ENCODE results near the gene SLC12A7.

The SLC12A7 gene

GRCh38 chr5:1094670-1095190 is 17.1 kb downstream of the SLC12A7 start:
- DNase-seq (ENCODE audit: low read depth, low spot score): no peak
- Histone ChIP-seq H3K4me1 (ENCODE audit: control insufficient read depth, insufficient read depth, low read length) (peaks cover 20% of the 10 kb centered on the region), H3K27me3 (ENCODE audit: control insufficient read depth, insufficient read depth, low read length) (no peaks in the 10 kb centered on the region), H3K36me3 (ENCODE audit: control insufficient read depth, insufficient read depth, low read length) (peaks cover 16% of the 10 kb centered on the region), H3K27ac (ENCODE audit: low read length) (no peak overlapping the region), H3K4me3 (ENCODE audit: low read length) (no peak overlapping the region), H3K9me3 (ENCODE audit: control insufficient read depth, insufficient read depth, low read length) (no peaks in the 10 kb centered on the region)
- WGBS (ENCODE audit: insufficient coverage, insufficient read length): no CpG with 5 or more reads among the region's 21 CpGs

- no CpG with 5 or more reads among the region's 26 CpGs for WGBS (ENCODE audit: insufficient coverage, insufficient read length)
- H3K27ac ChIP-seq (ENCODE audit: low read length): no peak overlapping the region
Measured at GRCh38 chr5:1093361-1093760, 18.5 kb downstream of the SLC12A7 start.

GRCh38 chr5:1092122-1092521 is 19.7 kb downstream of the SLC12A7 start:
- no peak for DNase-seq (ENCODE audit: low read depth, low spot score)
- Histone ChIP-seq H3K9me3 (ENCODE audit: control insufficient read depth, insufficient read depth, low read length) (no peaks in the 10 kb centered on the region), H3K4me1 (ENCODE audit: control insufficient read depth, insufficient read depth, low read length) (peaks cover 8% of the 10 kb centered on the region), H3K27ac (ENCODE audit: low read length) (no peak overlapping the region), H3K27me3 (ENCODE audit: control insufficient read depth, insufficient read depth, low read length) (no peaks in the 10 kb centered on the region), H3K4me3 (ENCODE audit: low read length) (no peak overlapping the region), H3K36me3 (ENCODE audit: control insufficient read depth, insufficient read depth, low read length) (peaks cover 23% of the 10 kb centered on the region)
- WGBS (ENCODE audit: insufficient coverage, insufficient read length): no CpG with 5 or more reads among the region's 14 CpGs

More at GRCh38 chr5:1093361-1093760, 18.5 kb downstream of the SLC12A7 start:
- Histone ChIP-seq H3K27me3 (ENCODE audit: control insufficient read depth, insufficient read depth, low read length) (no peaks in the 10 kb centered on the region), H3K36me3 (ENCODE audit: control insufficient read depth, insufficient read depth, low read length) (peaks cover 18% of the 10 kb centered on the region), H3K9me3 (ENCODE audit: control insufficient read depth, insufficient read depth, low read length) (no peaks in the 10 kb centered on the region), H3K4me1 (ENCODE audit: control insufficient read depth, insufficient read depth, low read length) (peaks cover 11% of the 10 kb centered on the region), H3K4me3 (ENCODE audit: low read length) (no peak overlapping the region)
- no peak for DNase-seq (ENCODE audit: low read depth, low spot score)

- H3K9me3 ChIP-seq (ENCODE audit: control insufficient read depth, insufficient read depth, low read length): no peaks in the 10 kb centered on the region
- peaks cover 27% of the 10 kb centered on the region for H3K36me3 ChIP-seq (ENCODE audit: control insufficient read depth, insufficient read depth, low read length)
- no peak overlapping the region for H3K4me3 ChIP-seq (ENCODE audit: low read length)
- WGBS (ENCODE audit: insufficient coverage, insufficient read length): no CpG with 5 or more reads among the region's 23 CpGs
- no peaks in the 10 kb centered on the region for H3K27me3 ChIP-seq (ENCODE audit: control insufficient read depth, insufficient read depth, low read length)
- peaks cover 5% of the 10 kb centered on the region for H3K4me1 ChIP-seq (ENCODE audit: control insufficient read depth, insufficient read depth, low read length)
- DNase-seq (ENCODE audit: low read depth, low spot score): no peak
- H3K27ac ChIP-seq (ENCODE audit: low read length): no peak overlapping the region
Measured at GRCh38 chr5:1091632-1092031, 20.2 kb downstream of the SLC12A7 start.

GRCh38 chr5:1090538-1090937 is 21.3 kb downstream of the SLC12A7 start:
- Histone ChIP-seq H3K27ac (ENCODE audit: low read length) (no peak overlapping the region), H3K4me1 (ENCODE audit: control insufficient read depth, insufficient read depth, low read length) (peaks cover 4% of the 10 kb centered on the region), H3K4me3 (ENCODE audit: low read length) (no peak overlapping the region), H3K27me3 (ENCODE audit: control insufficient read depth, insufficient read depth, low read length) (no peaks in the 10 kb centered on the region), H3K36me3 (ENCODE audit: control insufficient read depth, insufficient read depth, low read length) (peaks cover 32% of the 10 kb centered on the region), H3K9me3 (ENCODE audit: control insufficient read depth, insufficient read depth, low read length) (no peaks in the 10 kb centered on the region)
- WGBS (ENCODE audit: insufficient coverage, insufficient read length): no CpG with 5 or more reads among the region's 16 CpGs
- DNase-seq (ENCODE audit: low read depth, low spot score): no peak

GRCh38 chr5:1089621-1090040 is 22.2 kb downstream of the SLC12A7 start:
- Histone ChIP-seq H3K9me3 (ENCODE audit: control insufficient read depth, insufficient read depth, low read length) (no peaks in the 10 kb centered on the region), H3K27me3 (ENCODE audit: control insufficient read depth, insufficient read depth, low read length) (no peaks in the 10 kb centered on the region), H3K4me1 (ENCODE audit: control insufficient read depth, insufficient read depth, low read length) (no peaks in the 10 kb centered on the region; the same call in 1 of the 2 replicates), H3K4me3 (ENCODE audit: low read length) (no peak overlapping the region), H3K27ac (ENCODE audit: low read length) (no peak overlapping the region), H3K36me3 (ENCODE audit: control insufficient read depth, insufficient read depth, low read length) (peaks cover 37% of the 10 kb centered on the region)
- DNase-seq (ENCODE audit: low read depth, low spot score): no peak
- WGBS (ENCODE audit: insufficient coverage, insufficient read length): no CpG with 5 or more reads among the region's 15 CpGs

- Histone ChIP-seq H3K27ac (ENCODE audit: low read length) (no peak overlapping the region), H3K4me3 (ENCODE audit: low read length) (no peak overlapping the region), H3K27me3 (ENCODE audit: control insufficient read depth, insufficient read depth, low read length) (no peaks in the 10 kb centered on the region), H3K4me1 (ENCODE audit: control insufficient read depth, insufficient read depth, low read length) (no peaks in the 10 kb centered on the region; the same call in 1 of the 2 replicates), H3K9me3 (ENCODE audit: control insufficient read depth, insufficient read depth, low read length) (no peaks in the 10 kb centered on the region), H3K36me3 (ENCODE audit: control insufficient read depth, insufficient read depth, low read length) (peaks cover 39% of the 10 kb centered on the region)
- no peak for DNase-seq (ENCODE audit: low read depth, low spot score)
- no CpG with 5 or more reads among the region's 11 CpGs for WGBS (ENCODE audit: insufficient coverage, insufficient read length)
Measured at GRCh38 chr5:1089146-1089545, 22.7 kb downstream of the SLC12A7 start.

- H3K9me3 ChIP-seq (ENCODE audit: control insufficient read depth, insufficient read depth, low read length): no peaks in the 10 kb centered on the region
- H3K4me1 ChIP-seq (ENCODE audit: control insufficient read depth, insufficient read depth, low read length): no peaks in the 10 kb centered on the region; the same call in 1 of the 2 replicates
- DNase-seq (ENCODE audit: low read depth, low spot score): no peak
- H3K36me3 ChIP-seq (ENCODE audit: control insufficient read depth, insufficient read depth, low read length): peaks cover 42% of the 10 kb centered on the region
- H3K27ac ChIP-seq (ENCODE audit: low read length): no peak overlapping the region
- H3K27me3 ChIP-seq (ENCODE audit: control insufficient read depth, insufficient read depth, low read length): no peaks in the 10 kb centered on the region
- H3K4me3 ChIP-seq (ENCODE audit: low read length): no peak overlapping the region
- no CpG with 5 or more reads among the region's 30 CpGs for WGBS (ENCODE audit: insufficient coverage, insufficient read length)
Measured at GRCh38 chr5:1088726-1089125, 23.1 kb downstream of the SLC12A7 start.

GRCh38 chr5:1088031-1088430 is 23.8 kb downstream of the SLC12A7 start:
- H3K27ac ChIP-seq (ENCODE audit: low read length): no peak overlapping the region
- no peaks in the 10 kb centered on the region for H3K27me3 ChIP-seq (ENCODE audit: control insufficient read depth, insufficient read depth, low read length)
- peaks cover 43% of the 10 kb centered on the region for H3K36me3 ChIP-seq (ENCODE audit: control insufficient read depth, insufficient read depth, low read length)
- H3K4me1 ChIP-seq (ENCODE audit: control insufficient read depth, insufficient read depth, low read length): no peaks in the 10 kb centered on the region; the same call in 1 of the 2 replicates
- H3K4me3 ChIP-seq (ENCODE audit: low read length): no peak overlapping the region
- no peaks in the 10 kb centered on the region for H3K9me3 ChIP-seq (ENCODE audit: control insufficient read depth, insufficient read depth, low read length)
- no CpG with 5 or more reads among the region's 26 CpGs for WGBS (ENCODE audit: insufficient coverage, insufficient read length)
- no peak for DNase-seq (ENCODE audit: low read depth, low spot score)

- Histone ChIP-seq H3K9me3 (ENCODE audit: control insufficient read depth, insufficient read depth, low read length) (no peaks in the 10 kb centered on the region), H3K36me3 (ENCODE audit: control insufficient read depth, insufficient read depth, low read length) (peaks cover 43% of the 10 kb centered on the region)
- 100% methylated on average over 3 of the region's 25 CpGs for WGBS (ENCODE audit: insufficient coverage, insufficient read length)
Measured at GRCh38 chr5:1087428-1087827, 24.4 kb downstream of the SLC12A7 start.

GRCh38 chr5:1086871-1087270 is 25.0 kb downstream of the SLC12A7 start:
- WGBS (ENCODE audit: insufficient coverage, insufficient read length): no CpG with 5 or more reads among the region's 31 CpGs
- no peak for DNase-seq (ENCODE audit: low read depth, low spot score)
- peaks cover 43% of the 10 kb centered on the region for H3K36me3 ChIP-seq (ENCODE audit: control insufficient read depth, insufficient read depth, low read length)
- no peak overlapping the region for H3K27ac ChIP-seq (ENCODE audit: low read length)
- H3K4me3 ChIP-seq (ENCODE audit: low read length): no peak overlapping the region
- no peaks in the 10 kb centered on the region for H3K27me3 ChIP-seq (ENCODE audit: control insufficient read depth, insufficient read depth, low read length)
- no peaks in the 10 kb centered on the region; the same call in 1 of the 2 replicates for H3K4me1 ChIP-seq (ENCODE audit: control insufficient read depth, insufficient read depth, low read length)
- H3K9me3 ChIP-seq (ENCODE audit: control insufficient read depth, insufficient read depth, low read length): no peaks in the 10 kb centered on the region

More at GRCh38 chr5:1087428-1087827, 24.4 kb downstream of the SLC12A7 start:
- no peak for DNase-seq (ENCODE audit: low read depth, low spot score)
- no peaks in the 10 kb centered on the region for H3K27me3 ChIP-seq (ENCODE audit: control insufficient read depth, insufficient read depth, low read length)
- no peak overlapping the region for H3K27ac ChIP-seq (ENCODE audit: low read length)
- no peak overlapping the region for H3K4me3 ChIP-seq (ENCODE audit: low read length)
- no peaks in the 10 kb centered on the region; the same call in 1 of the 2 replicates for H3K4me1 ChIP-seq (ENCODE audit: control insufficient read depth, insufficient read depth, low read length)
